Esophagus muscularis mucosa (tissue), 3 donors: ENCODE measurements around the gene ZNF320.

ENCODE experiments used
- CTCF ChIP-seq, 3 experiments: fragments of 200-600 bp in 2 of 3; fragments of 450-650 bp in 1 of 3; sonication (generic) in 2 of 3; IDR thresholded peaks; one replicate each; pipeline ENCODE4 v1.5.1; 2017 to 2019; ENCODE audit warnings: antibody characterized with exemption in 3 of 3, mild to moderate bottlenecking in 2 of 3, moderate library complexity in 1 of 3
- POLR2A ChIP-seq: fragments of 450-650 bp; IDR thresholded peaks from one replicate; pipeline ENCODE4 v1.6.1; 2017; ENCODE audit warnings: antibody characterized with exemption, moderate library complexity, mild to moderate bottlenecking, low read depth
- POLR2AphosphoS5 ChIP-seq, 2 donors: sonication (generic); formaldehyde crosslinking; IDR thresholded peaks; one replicate each; pipeline ENCODE4 v1.6.1; 2017; ENCODE audit warnings: antibody characterized with exemption in 2 of 2

GRCh38 chr19:52880895-52881389 is 16.5 kb downstream of the ZNF320 start:
- TF ChIP-seq CTCF (IDR thresholded peaks at IDR 0.05): no peak
- no peak for TF ChIP-seq POLR2A
- no peak for TF ChIP-seq POLR2AphosphoS5 (IDR thresholded peaks at IDR 0.05)
